ENCODE measurements around the gene FRAS1.
"Not testable (repeated sequence)": the region's sequence is repeated elsewhere in the genome, so short reads cannot be mapped to it uniquely, and the experiment has no call there.

FRAS1 gene

DNA sequence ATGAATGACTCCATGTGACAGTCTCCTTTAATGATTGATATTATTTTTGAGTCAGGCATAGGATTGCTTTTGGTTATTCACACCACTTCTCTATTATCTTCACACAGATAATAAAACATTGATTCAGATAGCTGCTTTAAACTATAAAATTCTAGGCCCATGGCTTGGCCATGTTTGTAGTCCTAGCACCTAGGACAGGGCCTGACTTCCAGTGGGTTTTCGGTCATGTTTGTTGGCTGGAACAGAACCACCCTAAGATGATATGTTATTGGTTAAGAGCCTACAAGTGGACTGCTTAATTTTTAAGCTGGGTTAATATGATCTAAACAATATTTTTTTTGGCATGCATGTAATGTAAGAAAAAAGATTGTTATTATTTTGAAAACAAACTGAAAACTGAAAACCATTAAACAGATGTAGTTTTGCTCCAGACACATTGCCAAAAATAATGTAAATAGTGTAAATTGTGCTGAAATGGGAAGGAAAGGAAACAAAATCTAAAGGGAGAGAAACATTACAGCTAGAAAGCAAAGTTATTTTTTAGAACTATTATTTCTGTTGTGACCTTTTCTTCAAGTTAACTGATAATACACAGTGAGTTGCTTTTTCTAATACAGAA lies 98.0 kb downstream of the FRAS1 start:
- Mint-ChIP-seq H3K4me3 (no peak overlapping the region), H3K4me1 (ENCODE audit: low read depth) (no peaks in the 10 kb centered on the region), H3K36me3 (ENCODE audit: low read depth) (no peaks in the 10 kb centered on the region), H3K9me3 (no peaks in the 10 kb centered on the region), H3K27ac (no peak overlapping the region), H3K27me3 (peaks cover 19% of the 10 kb centered on the region)

GRCh38 chr4:78155616-78156105 lies 98.5 kb downstream of the FRAS1 start:
- Mint-ChIP-seq H3K36me3 (ENCODE audit: low read depth) (no peaks in the 10 kb centered on the region), H3K27ac (no peak overlapping the region), H3K4me1 (ENCODE audit: low read depth) (no peaks in the 10 kb centered on the region), H3K27me3 (peaks cover 22% of the 10 kb centered on the region), H3K9me3 (no peaks in the 10 kb centered on the region), H3K4me3 (no peak overlapping the region)

DNA sequence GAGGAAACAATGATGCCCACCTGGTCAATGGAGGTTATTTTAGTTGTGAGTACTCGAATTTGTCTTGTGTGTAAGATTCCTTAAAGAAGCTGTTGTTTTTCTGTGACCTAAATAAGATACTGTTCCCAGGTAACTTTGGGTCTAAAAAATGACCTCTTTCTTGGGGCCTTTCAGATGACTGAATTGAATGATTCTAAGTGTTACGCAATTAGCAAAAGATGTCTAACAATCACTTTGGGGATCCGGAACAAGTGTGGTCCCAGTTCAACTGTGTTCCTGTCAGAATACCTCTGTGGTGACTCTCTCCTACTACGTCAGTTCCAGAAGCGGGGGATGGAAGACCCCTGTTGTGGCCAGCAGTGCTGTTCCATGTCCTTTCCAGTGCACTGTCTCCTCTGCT lies 99.4 kb downstream of the FRAS1 start:
- no peaks in the 10 kb centered on the region for H3K4me1 Mint-ChIP-seq (ENCODE audit: low read depth)
- H3K36me3 Mint-ChIP-seq (ENCODE audit: low read depth) = no peaks in the 10 kb centered on the region
- no peaks in the 10 kb centered on the region for H3K9me3 Mint-ChIP-seq
- no peak overlapping the region for H3K27ac Mint-ChIP-seq
- H3K4me3 Mint-ChIP-seq = no peak overlapping the region
- H3K27me3 Mint-ChIP-seq = peaks cover 22% of the 10 kb centered on the region

- H3K27ac Mint-ChIP-seq = no peak overlapping the region
- H3K36me3 Mint-ChIP-seq (ENCODE audit: low read depth) = no peaks in the 10 kb centered on the region
- H3K9me3 Mint-ChIP-seq = no peaks in the 10 kb centered on the region
- H3K27me3 Mint-ChIP-seq = peaks cover 26% of the 10 kb centered on the region
- peaks cover 3% of the 10 kb centered on the region for H3K4me1 Mint-ChIP-seq (ENCODE audit: low read depth)
- H3K4me3 Mint-ChIP-seq = no peak overlapping the region
These were observed 105.2 kb downstream of the FRAS1 start for GRCh38 chr4:78162342-78162741.

DNA sequence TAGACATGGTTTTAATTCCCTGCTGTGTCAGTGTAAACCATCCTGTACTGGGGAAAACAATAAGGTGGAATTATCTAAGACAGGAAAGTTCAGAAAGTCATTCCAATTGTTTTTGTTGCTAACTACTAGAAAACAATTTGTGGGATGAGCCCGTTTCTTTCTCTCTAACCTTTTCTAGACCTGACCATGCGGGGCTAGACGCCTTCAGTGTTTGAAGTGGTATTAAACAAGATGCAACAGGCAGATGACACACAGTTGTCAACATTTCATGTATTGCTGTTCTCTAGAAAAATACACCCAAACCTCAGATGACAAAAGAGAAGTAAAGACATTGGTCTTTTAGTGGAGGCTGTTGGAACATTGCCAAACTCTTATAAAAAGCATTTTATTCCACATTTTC lies 105.7 kb downstream of the FRAS1 start:
- Mint-ChIP-seq H3K27me3 (peaks cover 22% of the 10 kb centered on the region), H3K9me3 (no peaks in the 10 kb centered on the region), H3K27ac (no peak overlapping the region), H3K4me1 (ENCODE audit: low read depth) (peaks cover 3% of the 10 kb centered on the region), H3K36me3 (ENCODE audit: low read depth) (no peaks in the 10 kb centered on the region), H3K4me3 (no peak overlapping the region)

DNA sequence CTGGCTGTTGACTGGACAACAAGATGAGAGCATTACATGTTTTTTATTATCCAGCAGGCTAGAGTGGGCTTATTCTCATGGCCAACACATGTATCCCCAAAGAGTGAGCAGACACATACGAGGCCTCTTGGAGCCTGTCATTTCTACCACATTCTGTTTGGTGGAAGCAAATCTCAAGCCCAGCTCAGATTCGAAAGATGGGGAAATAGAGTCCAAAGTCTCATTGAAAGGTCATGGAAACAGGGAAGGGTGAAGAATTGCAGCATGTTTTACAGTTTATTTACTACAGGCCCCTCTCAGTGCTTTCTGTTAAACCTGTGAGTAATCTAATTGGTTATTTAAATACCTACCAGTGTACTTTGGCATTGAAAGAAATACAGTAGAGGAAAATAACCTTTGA lies 108.6 kb downstream of the FRAS1 start:
- H3K9me3 Mint-ChIP-seq = no peaks in the 10 kb centered on the region
- H3K27ac Mint-ChIP-seq = no peak overlapping the region
- H3K27me3 Mint-ChIP-seq = peaks cover 4% of the 10 kb centered on the region
- no peaks in the 10 kb centered on the region for H3K36me3 Mint-ChIP-seq (ENCODE audit: low read depth)
- H3K4me3 Mint-ChIP-seq = no peak overlapping the region
- H3K4me1 Mint-ChIP-seq (ENCODE audit: low read depth) = peaks cover 3% of the 10 kb centered on the region

- no peak overlapping the region for H3K4me3 Mint-ChIP-seq
- H3K9me3 Mint-ChIP-seq = no peaks in the 10 kb centered on the region
- peaks cover 4% of the 10 kb centered on the region for H3K27me3 Mint-ChIP-seq
These were observed 109.5 kb downstream of the FRAS1 start for GRCh38 chr4:78166622-78167021.

DNA sequence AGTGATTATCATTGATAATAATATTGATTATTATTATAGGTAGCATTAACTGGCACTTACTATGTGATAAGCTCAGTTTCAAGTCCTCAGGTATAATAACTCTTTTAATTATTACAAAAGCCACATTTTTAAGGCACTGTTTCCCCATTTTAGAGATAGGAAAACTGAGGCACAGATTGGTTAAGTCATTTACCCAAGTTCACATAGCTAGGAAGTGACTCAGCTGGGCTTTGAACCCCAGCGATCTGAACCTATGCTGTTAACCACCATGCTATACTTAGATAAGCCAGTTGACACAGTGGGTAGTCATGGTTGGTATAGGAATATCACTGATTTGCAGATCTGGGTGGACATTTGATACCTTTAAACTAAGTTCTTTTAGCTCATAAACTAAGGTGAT lies 110.4 kb downstream of the FRAS1 start:
- Mint-ChIP-seq H3K27me3 (peaks cover 6% of the 10 kb centered on the region), H3K4me3 (no peak overlapping the region), H3K4me1 (ENCODE audit: low read depth) (peaks cover 3% of the 10 kb centered on the region), H3K9me3 (no peaks in the 10 kb centered on the region), H3K27ac (no peak overlapping the region), H3K36me3 (ENCODE audit: low read depth) (no peaks in the 10 kb centered on the region)

More at GRCh38 chr4:78166622-78167021, 109.5 kb downstream of the FRAS1 start:
- H3K4me1 Mint-ChIP-seq (ENCODE audit: low read depth) = peaks cover 3% of the 10 kb centered on the region
- no peak overlapping the region for H3K27ac Mint-ChIP-seq
- H3K36me3 Mint-ChIP-seq (ENCODE audit: low read depth) = no peaks in the 10 kb centered on the region

DNA sequence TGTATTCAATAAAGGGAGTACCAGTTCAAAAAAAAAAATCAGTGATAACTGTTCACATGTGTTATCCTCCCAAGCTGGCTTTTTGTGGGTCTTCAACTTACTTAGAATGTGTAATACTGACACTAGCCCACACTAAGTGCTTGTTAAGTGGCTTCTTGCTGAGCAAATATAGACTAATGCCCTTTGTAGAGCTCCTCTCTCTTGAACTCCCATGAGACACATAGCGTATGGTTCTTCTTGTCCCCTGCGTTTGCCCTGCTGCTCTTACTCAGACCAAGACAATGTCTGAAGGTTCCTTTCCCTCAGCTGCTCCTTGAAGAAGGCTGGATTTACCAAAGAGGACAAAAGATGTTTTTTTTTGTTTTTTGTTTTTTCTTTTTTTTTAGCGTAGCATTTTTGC lies 110.9 kb downstream of the FRAS1 start:
- H3K27ac Mint-ChIP-seq = no peak overlapping the region
- H3K4me1 Mint-ChIP-seq (ENCODE audit: low read depth) = peaks cover 3% of the 10 kb centered on the region
- peaks cover 4% of the 10 kb centered on the region for H3K27me3 Mint-ChIP-seq
- H3K36me3 Mint-ChIP-seq (ENCODE audit: low read depth) = no peaks in the 10 kb centered on the region
- no peaks in the 10 kb centered on the region for H3K9me3 Mint-ChIP-seq
- H3K4me3 Mint-ChIP-seq = no peak overlapping the region

DNA sequence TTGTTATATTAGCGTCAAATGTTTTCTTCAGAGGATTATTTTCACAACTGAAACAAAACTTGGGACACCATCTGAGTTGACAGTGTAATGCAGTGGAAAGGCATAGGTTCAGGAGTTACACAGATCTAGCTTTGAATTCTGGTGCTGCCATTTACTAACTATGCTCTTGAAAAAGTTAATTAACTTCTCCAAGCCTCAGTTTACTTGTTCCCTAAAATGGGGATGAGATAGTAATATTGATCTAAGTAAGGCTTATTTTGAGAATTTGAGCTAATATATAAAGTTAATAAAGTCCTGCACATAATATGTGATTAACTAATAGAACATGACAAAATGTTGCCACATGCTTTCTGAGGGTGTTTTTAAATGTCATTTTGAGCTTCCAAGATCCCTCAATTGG lies 112.6 kb downstream of the FRAS1 start:
- peaks cover 4% of the 10 kb centered on the region for H3K27me3 Mint-ChIP-seq
- no peak overlapping the region for H3K4me3 Mint-ChIP-seq
- H3K9me3 Mint-ChIP-seq = no peaks in the 10 kb centered on the region
- H3K4me1 Mint-ChIP-seq (ENCODE audit: low read depth) = peaks cover 3% of the 10 kb centered on the region
- no peaks in the 10 kb centered on the region for H3K36me3 Mint-ChIP-seq (ENCODE audit: low read depth)
- no peak overlapping the region for H3K27ac Mint-ChIP-seq

DNA sequence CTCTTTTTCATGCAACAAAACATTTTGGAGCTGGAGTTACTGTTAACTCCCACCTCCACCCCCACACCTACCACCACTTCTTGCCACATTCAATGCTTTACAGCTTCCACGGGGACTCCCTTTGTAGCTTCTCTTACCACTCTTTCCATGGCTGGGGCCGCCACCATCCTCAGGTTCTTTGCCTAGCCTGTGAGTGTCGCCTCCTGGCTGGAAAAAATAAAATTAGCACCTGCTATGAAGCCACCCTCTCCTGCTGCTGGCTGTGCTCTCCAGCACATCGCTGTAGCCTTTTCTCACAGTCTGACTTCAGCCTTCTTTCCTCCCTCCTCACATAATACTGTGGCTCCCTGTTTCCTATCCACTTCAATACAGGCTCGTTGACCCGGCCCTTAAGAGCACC lies 114.4 kb downstream of the FRAS1 start:
- no peaks in the 10 kb centered on the region for H3K9me3 Mint-ChIP-seq
- no peak overlapping the region for H3K27ac Mint-ChIP-seq
- peaks cover 10% of the 10 kb centered on the region for H3K27me3 Mint-ChIP-seq
- H3K36me3 Mint-ChIP-seq (ENCODE audit: low read depth) = no peaks in the 10 kb centered on the region
- H3K4me1 Mint-ChIP-seq (ENCODE audit: low read depth) = peaks cover 3% of the 10 kb centered on the region
- no peak overlapping the region for H3K4me3 Mint-ChIP-seq

- Mint-ChIP-seq H3K9me3 (no peaks in the 10 kb centered on the region), H3K4me1 (ENCODE audit: low read depth) (no peaks in the 10 kb centered on the region), H3K27me3 (peaks cover 10% of the 10 kb centered on the region), H3K27ac (no peak overlapping the region), H3K36me3 (ENCODE audit: low read depth) (no peaks in the 10 kb centered on the region), H3K4me3 (no peak overlapping the region)
These were observed 117.8 kb downstream of the FRAS1 start for GRCh38 chr4:78174891-78175290.

GRCh38 chr4:78179196-78179595 lies 122.1 kb downstream of the FRAS1 start:
- Mint-ChIP-seq H3K4me3 (no peak overlapping the region), H3K4me1 (ENCODE audit: low read depth) (no peaks in the 10 kb centered on the region), H3K27me3 (peaks cover 9% of the 10 kb centered on the region), H3K27ac (no peak overlapping the region), H3K9me3 (no peaks in the 10 kb centered on the region), H3K36me3 (ENCODE audit: low read depth) (no peaks in the 10 kb centered on the region)

DNA sequence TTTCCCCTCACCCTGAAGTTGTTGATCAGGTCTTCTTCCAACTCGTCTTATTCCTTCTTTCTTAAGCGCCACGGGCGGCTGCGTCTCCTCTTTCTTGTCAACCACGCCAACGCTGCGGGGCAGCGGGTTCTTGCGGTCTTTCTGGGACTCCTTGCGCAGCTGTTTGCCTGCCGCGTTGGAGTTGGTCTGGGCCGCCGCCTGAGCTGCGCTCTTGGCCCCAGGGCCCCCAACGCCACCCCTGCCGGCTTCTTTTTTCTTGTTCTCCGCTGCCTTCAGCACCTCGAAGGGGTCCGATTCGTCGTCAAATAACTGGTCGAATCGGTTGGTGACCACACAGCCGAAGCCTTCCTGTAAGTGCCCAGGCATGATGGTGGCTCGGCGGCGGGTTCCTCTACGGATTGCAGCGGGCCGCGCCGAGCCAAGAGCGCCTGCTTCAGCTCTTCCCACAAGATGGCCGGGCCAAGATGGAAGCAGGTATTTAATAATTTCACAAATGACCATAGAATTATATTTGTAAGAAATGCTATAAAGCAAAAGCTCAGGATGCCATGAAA lies 124.6 kb downstream of the FRAS1 start:
- not testable (repeated sequence) for H3K4me1 Mint-ChIP-seq (ENCODE audit: low read depth); H3K27me3 Mint-ChIP-seq; H3K9me3 Mint-ChIP-seq; H3K36me3 Mint-ChIP-seq (ENCODE audit: low read depth); H3K4me3 Mint-ChIP-seq; H3K27ac Mint-ChIP-seq

DNA sequence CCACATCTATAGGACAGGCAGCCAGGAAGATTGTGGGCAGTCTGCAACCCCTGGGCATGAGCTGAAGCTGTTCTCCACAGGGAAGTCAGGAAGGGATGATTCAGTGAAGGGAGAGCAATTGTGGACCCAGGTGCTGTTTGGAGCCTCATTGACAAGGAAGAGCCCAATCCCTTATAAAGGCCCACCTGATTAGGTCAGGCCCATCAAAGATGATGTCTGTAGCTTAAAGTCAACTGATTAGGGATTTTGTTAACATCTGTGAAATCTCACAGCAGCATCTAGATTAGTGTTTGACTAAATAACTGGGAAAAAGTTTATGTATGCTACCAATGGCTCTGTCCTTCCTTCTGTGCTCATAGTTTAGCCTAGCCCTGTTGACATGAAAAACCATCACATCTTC lies 127.5 kb downstream of the FRAS1 start:
- Mint-ChIP-seq H3K9me3 (no peaks in the 10 kb centered on the region), H3K4me1 (ENCODE audit: low read depth) (no peaks in the 10 kb centered on the region), H3K36me3 (ENCODE audit: low read depth) (no peaks in the 10 kb centered on the region), H3K4me3 (no peak overlapping the region), H3K27me3 (peaks cover 3% of the 10 kb centered on the region), H3K27ac (no peak overlapping the region)

GRCh38 chr4:78185117-78185516 lies 128.0 kb downstream of the FRAS1 start:
- Mint-ChIP-seq H3K9me3 (no peaks in the 10 kb centered on the region), H3K27ac (no peak overlapping the region), H3K36me3 (ENCODE audit: low read depth) (no peaks in the 10 kb centered on the region), H3K4me1 (ENCODE audit: low read depth) (no peaks in the 10 kb centered on the region), H3K27me3 (peaks cover 3% of the 10 kb centered on the region), H3K4me3 (no peak overlapping the region)
